A549 (cell line): Measurements from ENCODE around the gene BEST3. TPM values are rescaled to one million over a fixed set of nuclear protein-coding genes. Genes with fewer than 3 reads are reported as not detected.

Experiments
- ATAC-seq, 2 experiments: fragments of 200-7000 bp in 1 of 2; fragments of >200 bp in 1 of 2; cut with Nextera tagmentation in 1 of 2; cut with Tn5 transposase in 1 of 2; 3 replicates each; pipeline versions ENCODE4 v1.8.0 to v1.9.1; 2018 to 2020; ENCODE audit warnings: mild to moderate bottlenecking in 1 of 2, moderate library complexity in 1 of 2
- CTCF ChIA-PET: fragments of 300-600 bp; sonication (Branson Sonifier 250); formaldehyde crosslinking; extraction: SDS; loops from one replicate; lab custom pipeline; 2021; ENCODE audit warnings: antibody characterized with exemption, inconsistent platforms; lab: Yijun Ruan, JAX
- POLR2A ChIA-PET: fragments of 350-600 bp; formaldehyde crosslinking; extraction: SDS; loops from one replicate; lab custom pipeline; 2021; ENCODE audit warnings: antibody characterized with exemption, inconsistent platforms; lab: Yijun Ruan, JAX
- DNase-seq, 2 experiments: peaks; one replicate each; pipeline versions ENCODE4 v3.0.0 to v3.0.0-alpha.2; 2011 to 2016; ENCODE audit warnings: low read depth in 1 of 2, low spot score in 1 of 2
- FAIRE-seq: peaks from 2 replicates; lab custom pipeline; 2011; peaks lifted over from hg19 to GRCh38; lab: Jason Lieb, UNC
- H3K27ac ChIP-seq, 2 experiments: fragments of >200 bp; sonication (Bioruptor Twin); formaldehyde crosslinking; 3 replicates each; pipeline ENCODE4 v1.5.1; 2016 to 2017
- H3K4me1 ChIP-seq: fragments of >200 bp; sonication (Bioruptor Twin); formaldehyde crosslinking; 3 replicates; pipeline ENCODE4 v1.6.1; 2016
- H3K4me2 ChIP-seq: fragments of >200 bp; sonication (Bioruptor Twin); formaldehyde crosslinking; 3 replicates; pipeline ENCODE4 v1.6.1; 2016
- H3K4me3 ChIP-seq: fragments of >200 bp; sonication (Bioruptor Twin); formaldehyde crosslinking; 3 replicates; pipeline ENCODE4 v1.5.1; 2016
- H3K9me3 ChIP-seq: fragments of >200 bp; sonication (Bioruptor Twin); formaldehyde crosslinking; 3 replicates; pipeline ENCODE4 v1.6.1; 2016
- BHLHE40 ChIP-seq: IDR thresholded peaks from 2 replicates; pipeline ENCODE4 v1.6.1; 2012; ENCODE audit warnings: low read depth, low read length, inconsistent platforms
- CHD2 ChIP-seq: fragments of 150-350 bp; IDR thresholded peaks from 2 replicates; pipeline ENCODE4 v1.6.1; 2014; ENCODE audit warnings: low read length; ENCODE audit not compliant: partially characterized antibody
- FOSB ChIP-seq: fragments of 250-450 bp; sonication (Bioruptor Pico); IDR thresholded peaks from 2 replicates; pipeline ENCODE4 v1.5.0; 2020; ENCODE audit warnings: mild to moderate bottlenecking, moderate library complexity
- FOXS1 ChIP-seq: fragments of 250-450 bp; sonication (Bioruptor Pico); IDR thresholded peaks from 2 replicates; pipeline ENCODE4 v1.5.0; 2020; ENCODE audit warnings: mild to moderate bottlenecking, moderate library complexity
- GATA3 ChIP-seq: IDR thresholded peaks from 2 replicates; pipeline ENCODE4 v1.6.1; 2012; ENCODE audit warnings: borderline replicate concordance
- HOXB5 ChIP-seq: fragments of 250-450 bp; sonication (Bioruptor Pico); IDR thresholded peaks from 2 replicates; pipeline ENCODE4 v1.5.0; 2020; ENCODE audit warnings: mild to moderate bottlenecking, moderate library complexity
- JUN ChIP-seq, 2 experiments: fragments of >200 bp; sonication (Bioruptor Twin); formaldehyde crosslinking; IDR thresholded peaks; 2 replicates in 1 of 2; 3 replicates in 1 of 2; pipeline ENCODE4 v1.6.1; 2016 to 2017
- NPAS2 ChIP-seq: fragments of 250-450 bp; sonication (Bioruptor Pico); IDR thresholded peaks from 2 replicates; pipeline ENCODE4 v1.8.0; 2022; ENCODE audit warnings: mild to moderate bottlenecking, moderate library complexity, borderline replicate concordance
- NR3C1 ChIP-seq: fragments of >200 bp; sonication (Bioruptor Twin); formaldehyde crosslinking; IDR thresholded peaks from 3 replicates; pipeline ENCODE4 v1.6.1; 2017
- RAD21 ChIP-seq, 2 experiments: fragments of >200 bp in 1 of 2; sonication (Bioruptor Twin) in 1 of 2; formaldehyde crosslinking in 1 of 2; IDR thresholded peaks in 1 of 2; conservative IDR thresholded peaks in 1 of 2; 2 replicates in 1 of 2; 3 replicates in 1 of 2; pipeline ENCODE4 v1.6.1; 2012 to 2018; ENCODE audit warnings: inconsistent platforms in 1 of 2
- RNF2 ChIP-seq: fragments of 200-600 bp; sonication (generic); IDR thresholded peaks from 2 replicates; pipeline ENCODE4 v1.6.1; 2016; ENCODE audit warnings: low read depth, mild to moderate bottlenecking, antibody characterized with exemption, moderate library complexity, borderline replicate concordance
- TFCP2L1 ChIP-seq: fragments of 250-450 bp; sonication (Bioruptor Pico); IDR thresholded peaks from 2 replicates; pipeline ENCODE4 v1.5.0; 2021; ENCODE audit warnings: mild to moderate bottlenecking
- ZFP36 ChIP-seq: fragments of 450-650 bp; IDR thresholded peaks from 2 replicates; pipeline ENCODE4 v1.6.1; 2014; ENCODE audit warnings: borderline replicate concordance; ENCODE audit not compliant: partially characterized antibody
- WGBS: methylation state at CpG from one replicate; pipeline ENCODE4 v1.1.6; 2017; ENCODE audit errors: missing lambda C conversion rate; 5-methylcytosine and 5-hydroxymethylcytosine counted together
- polyA plus RNA-seq, 4 experiments: library from polyadenylated mRNA; depleted of rRNA in 3 of 4; stranded (reverse); fragments of >200 nt; fragmentation: RNase III in 1 of 4; extraction: RNeasy Plus Mini Kit Qiagen cat#74134 plus additional on column Dnase treatment in 1 of 4; gene quantifications; 2 replicates in 3 of 4; 3 replicates in 1 of 4; pipeline ENCODE4 v1.2.3, GENCODE V29; 2011 to 2017
- TF ChIP-seq, protein P1 (sequence below): fragments of >200 bp; sonication (Bioruptor Twin); formaldehyde crosslinking; IDR thresholded peaks from 3 replicates; pipeline ENCODE4 v1.5.1; 2016
- TF ChIP-seq, protein P2 (sequence below): IDR thresholded peaks from 2 replicates; pipeline ENCODE4 v1.6.1; 2012
- TF ChIP-seq, protein P3 (sequence below): fragments of 150-350 bp; IDR thresholded peaks from 2 replicates; pipeline ENCODE4 v1.6.1; 2014; ENCODE audit warnings: low read depth, mild to moderate bottlenecking, low read length
- TF ChIP-seq, protein P4 (sequence below): IDR thresholded peaks from 2 replicates; pipeline ENCODE4 v1.6.1; 2012
- TF ChIP-seq, protein P5 (sequence below): fragments of 200-600 bp; sonication (generic); IDR thresholded peaks from 2 replicates; pipeline ENCODE4 v1.6.1; 2016; ENCODE audit warnings: antibody characterized with exemption, mild to moderate bottlenecking, moderate library complexity

The BEST3 gene
- polyA plus RNA-seq, 2 of the 4 experiments (the other 2 are of a cell fraction), result 0.57 to 1.2 TPM

DNA sequence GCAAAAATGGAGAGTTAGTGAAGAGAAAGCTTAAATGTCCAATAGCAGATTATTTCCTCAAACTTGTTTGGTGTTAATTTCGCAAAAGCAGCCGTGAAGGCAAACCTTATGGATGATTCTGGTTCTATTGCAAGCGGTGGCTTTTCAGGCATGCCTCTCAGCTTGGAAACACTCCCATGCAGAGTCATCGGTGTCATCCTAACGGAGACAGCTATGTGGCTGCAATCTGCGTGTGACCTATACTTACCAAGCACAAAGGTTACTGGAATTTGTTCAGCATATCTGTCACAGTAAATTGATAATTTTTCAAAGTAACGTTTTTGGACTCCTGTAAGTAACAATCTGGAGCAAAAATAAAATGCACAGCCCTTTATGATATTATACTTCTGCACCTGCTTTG lies 5.0 kb downstream of the BEST3 start (continued):
- TF ChIP-seq, protein P1, sequence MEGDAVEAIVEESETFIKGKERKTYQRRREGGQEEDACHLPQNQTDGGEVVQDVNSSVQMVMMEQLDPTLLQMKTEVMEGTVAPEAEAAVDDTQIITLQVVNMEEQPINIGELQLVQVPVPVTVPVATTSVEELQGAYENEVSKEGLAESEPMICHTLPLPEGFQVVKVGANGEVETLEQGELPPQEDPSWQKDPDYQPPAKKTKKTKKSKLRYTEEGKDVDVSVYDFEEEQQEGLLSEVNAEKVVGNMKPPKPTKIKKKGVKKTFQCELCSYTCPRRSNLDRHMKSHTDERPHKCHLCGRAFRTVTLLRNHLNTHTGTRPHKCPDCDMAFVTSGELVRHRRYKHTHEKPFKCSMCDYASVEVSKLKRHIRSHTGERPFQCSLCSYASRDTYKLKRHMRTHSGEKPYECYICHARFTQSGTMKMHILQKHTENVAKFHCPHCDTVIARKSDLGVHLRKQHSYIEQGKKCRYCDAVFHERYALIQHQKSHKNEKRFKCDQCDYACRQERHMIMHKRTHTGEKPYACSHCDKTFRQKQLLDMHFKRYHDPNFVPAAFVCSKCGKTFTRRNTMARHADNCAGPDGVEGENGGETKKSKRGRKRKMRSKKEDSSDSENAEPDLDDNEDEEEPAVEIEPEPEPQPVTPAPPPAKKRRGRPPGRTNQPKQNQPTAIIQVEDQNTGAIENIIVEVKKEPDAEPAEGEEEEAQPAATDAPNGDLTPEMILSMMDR, result no peak
- no peak for TF ChIP-seq RAD21 (conservative IDR thresholded peaks at IDR 0.05 in 1 of 2, IDR thresholded peaks at IDR 0.05 in 1 of 2)

GRCh38 chr12:69689638-69690037 lies 9.5 kb downstream of the BEST3 start:
- peak overlapping the region; percentile 85 to 87 for H3K27ac ChIP-seq
- H3K4me3 ChIP-seq, result no peak overlapping the region
- DNase-seq, result no peak
- CTCF ChIA-PET, result no interaction called here
- WGBS, result 91% methylated on average over 2 of the region's 2 CpGs
- no peaks in the 10 kb centered on the region for H3K9me3 ChIP-seq
- TF ChIP-seq, protein P2, sequence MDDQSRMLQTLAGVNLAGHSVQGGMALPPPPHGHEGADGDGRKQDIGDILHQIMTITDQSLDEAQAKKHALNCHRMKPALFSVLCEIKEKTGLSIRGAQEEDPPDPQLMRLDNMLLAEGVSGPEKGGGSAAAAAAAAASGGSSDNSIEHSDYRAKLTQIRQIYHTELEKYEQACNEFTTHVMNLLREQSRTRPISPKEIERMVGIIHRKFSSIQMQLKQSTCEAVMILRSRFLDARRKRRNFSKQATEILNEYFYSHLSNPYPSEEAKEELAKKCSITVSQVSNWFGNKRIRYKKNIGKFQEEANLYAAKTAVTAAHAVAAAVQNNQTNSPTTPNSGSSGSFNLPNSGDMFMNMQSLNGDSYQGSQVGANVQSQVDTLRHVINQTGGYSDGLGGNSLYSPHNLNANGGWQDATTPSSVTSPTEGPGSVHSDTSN, result no peak
- TF ChIP-seq NR3C1 (no peak), RNF2 (no peak), FOSB (CRISPR knock-in tag) (no peak), CHD2 (no peak), ZFP36 (no peak), BHLHE40 (no peak), NPAS2 (CRISPR knock-in tag) (no peak), GATA3 (no peak), FOXS1 (CRISPR knock-in tag) (no peak), JUN (IDR thresholded peaks at IDR 0.05) (no peak), HOXB5 (CRISPR knock-in tag) (no peak), TFCP2L1 (CRISPR knock-in tag) (no peak)
- TF ChIP-seq, protein P3, sequence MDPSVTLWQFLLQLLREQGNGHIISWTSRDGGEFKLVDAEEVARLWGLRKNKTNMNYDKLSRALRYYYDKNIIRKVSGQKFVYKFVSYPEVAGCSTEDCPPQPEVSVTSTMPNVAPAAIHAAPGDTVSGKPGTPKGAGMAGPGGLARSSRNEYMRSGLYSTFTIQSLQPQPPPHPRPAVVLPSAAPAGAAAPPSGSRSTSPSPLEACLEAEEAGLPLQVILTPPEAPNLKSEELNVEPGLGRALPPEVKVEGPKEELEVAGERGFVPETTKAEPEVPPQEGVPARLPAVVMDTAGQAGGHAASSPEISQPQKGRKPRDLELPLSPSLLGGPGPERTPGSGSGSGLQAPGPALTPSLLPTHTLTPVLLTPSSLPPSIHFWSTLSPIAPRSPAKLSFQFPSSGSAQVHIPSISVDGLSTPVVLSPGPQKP, result no peak
- TF ChIP-seq, protein P4, sequence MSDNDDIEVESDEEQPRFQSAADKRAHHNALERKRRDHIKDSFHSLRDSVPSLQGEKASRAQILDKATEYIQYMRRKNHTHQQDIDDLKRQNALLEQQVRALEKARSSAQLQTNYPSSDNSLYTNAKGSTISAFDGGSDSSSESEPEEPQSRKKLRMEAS, result no peak
- TF ChIP-seq, protein P5, sequence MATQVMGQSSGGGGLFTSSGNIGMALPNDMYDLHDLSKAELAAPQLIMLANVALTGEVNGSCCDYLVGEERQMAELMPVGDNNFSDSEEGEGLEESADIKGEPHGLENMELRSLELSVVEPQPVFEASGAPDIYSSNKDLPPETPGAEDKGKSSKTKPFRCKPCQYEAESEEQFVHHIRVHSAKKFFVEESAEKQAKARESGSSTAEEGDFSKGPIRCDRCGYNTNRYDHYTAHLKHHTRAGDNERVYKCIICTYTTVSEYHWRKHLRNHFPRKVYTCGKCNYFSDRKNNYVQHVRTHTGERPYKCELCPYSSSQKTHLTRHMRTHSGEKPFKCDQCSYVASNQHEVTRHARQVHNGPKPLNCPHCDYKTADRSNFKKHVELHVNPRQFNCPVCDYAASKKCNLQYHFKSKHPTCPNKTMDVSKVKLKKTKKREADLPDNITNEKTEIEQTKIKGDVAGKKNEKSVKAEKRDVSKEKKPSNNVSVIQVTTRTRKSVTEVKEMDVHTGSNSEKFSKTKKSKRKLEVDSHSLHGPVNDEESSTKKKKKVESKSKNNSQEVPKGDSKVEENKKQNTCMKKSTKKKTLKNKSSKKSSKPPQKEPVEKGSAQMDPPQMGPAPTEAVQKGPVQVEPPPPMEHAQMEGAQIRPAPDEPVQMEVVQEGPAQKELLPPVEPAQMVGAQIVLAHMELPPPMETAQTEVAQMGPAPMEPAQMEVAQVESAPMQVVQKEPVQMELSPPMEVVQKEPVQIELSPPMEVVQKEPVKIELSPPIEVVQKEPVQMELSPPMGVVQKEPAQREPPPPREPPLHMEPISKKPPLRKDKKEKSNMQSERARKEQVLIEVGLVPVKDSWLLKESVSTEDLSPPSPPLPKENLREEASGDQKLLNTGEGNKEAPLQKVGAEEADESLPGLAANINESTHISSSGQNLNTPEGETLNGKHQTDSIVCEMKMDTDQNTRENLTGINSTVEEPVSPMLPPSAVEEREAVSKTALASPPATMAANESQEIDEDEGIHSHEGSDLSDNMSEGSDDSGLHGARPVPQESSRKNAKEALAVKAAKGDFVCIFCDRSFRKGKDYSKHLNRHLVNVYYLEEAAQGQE, result no peak
- TF ChIP-seq, all 56 proteins: peak for 0
- ATAC-seq, result peak; percentile 9 to 25; a peak in 3 of 6 replicates
- POLR2A ChIA-PET, result no interaction called here
- H3K4me1 ChIP-seq, result peaks cover 53% of the 10 kb centered on the region
- peak overlapping the region; percentile 79 for H3K4me2 ChIP-seq
- FAIRE-seq, result no peak
